ENCODE measurements around the gene BUB1.

Gene BUB1

GRCh38 chr2:110679337-110679707, 1.5 kb upstream of the BUB1 start:
- TF ChIP-seq CTCF (conservative IDR thresholded peaks at IDR 0.05; ENCODE audit: control insufficient read depth, insufficient read depth, low read depth, low read length): no peak
- H3K4me3 ChIP-seq (ENCODE audit: control insufficient read depth, low read depth, low read length): no peak overlapping the region
- DNase-seq (ENCODE audit: low read depth): no peak

- H3K4me3 ChIP-seq (ENCODE audit: control insufficient read depth, low read depth, low read length): peak overlapping the region; percentile 91
- DNase-seq (ENCODE audit: low read depth): no peak
- no peak for TF ChIP-seq CTCF (conservative IDR thresholded peaks at IDR 0.05; ENCODE audit: control insufficient read depth, insufficient read depth, low read depth, low read length)
Measured at GRCh38 chr2:110678457-110679336, 834 bp upstream of the BUB1 start.

- no peak for DNase-seq (ENCODE audit: low read depth)
- H3K4me3 ChIP-seq (ENCODE audit: control insufficient read depth, low read depth, low read length): peak overlapping the region; percentile 91
- TF ChIP-seq CTCF (conservative IDR thresholded peaks at IDR 0.05; ENCODE audit: control insufficient read depth, insufficient read depth, low read depth, low read length): no peak
Measured at GRCh38 chr2:110677080-110677479, 783 bp downstream of the BUB1 start.

- TF ChIP-seq CTCF (conservative IDR thresholded peaks at IDR 0.05; ENCODE audit: control insufficient read depth, insufficient read depth, low read depth, low read length): no peak
- DNase-seq (ENCODE audit: low read depth): no peak
Measured at GRCh38 chr2:110675679-110676078, 2.2 kb downstream of the BUB1 start.

GRCh38 chr2:110674620-110675555, 3.0 kb downstream of the BUB1 start:
- no peak for TF ChIP-seq CTCF (conservative IDR thresholded peaks at IDR 0.05; ENCODE audit: control insufficient read depth, insufficient read depth, low read depth, low read length)
- no peak overlapping the region for H3K4me3 ChIP-seq (ENCODE audit: control insufficient read depth, low read depth, low read length)
- peak; percentile 52 for DNase-seq (ENCODE audit: low read depth)

More at GRCh38 chr2:110675679-110676078, 2.2 kb downstream of the BUB1 start:
- no peak overlapping the region for H3K4me3 ChIP-seq (ENCODE audit: control insufficient read depth, low read depth, low read length)

- no peak for TF ChIP-seq CTCF (conservative IDR thresholded peaks at IDR 0.05; ENCODE audit: control insufficient read depth, insufficient read depth, low read depth, low read length)
- DNase-seq (ENCODE audit: low read depth): no peak
- no peak overlapping the region for H3K4me3 ChIP-seq (ENCODE audit: control insufficient read depth, low read depth, low read length)
Measured at GRCh38 chr2:110673201-110673600, 4.7 kb downstream of the BUB1 start.

Measured in fibroblast of mammary gland (primary cell).